ENCODE results near the gene PIP4K2A. TPM values are rescaled to one million over a fixed set of nuclear protein-coding genes. Genes with fewer than 3 reads are reported as not detected.

Gene PIP4K2A
- polyA plus RNA-seq, 1 donor: 34.0 TPM

GRCh38 chr10:22620140-22620857, 94.1 kb downstream of the PIP4K2A start:
- no peak for DNase-seq

GRCh38 chr10:22619101-22619500, 95.3 kb downstream of the PIP4K2A start:
- DNase-seq: no peak

- no peak for DNase-seq
Measured at GRCh38 chr10:22618078-22618785, 96.1 kb downstream of the PIP4K2A start.

GRCh38 chr10:22617516-22617915, 96.9 kb downstream of the PIP4K2A start:
- no peak for DNase-seq

GRCh38 chr10:22617051-22617450, 97.3 kb downstream of the PIP4K2A start:
- DNase-seq: no peak

- no peak for DNase-seq
Measured at GRCh38 chr10:22615819-22616499, 98.4 kb downstream of the PIP4K2A start.

- DNase-seq: no peak
Measured at GRCh38 chr10:22615101-22615500, 99.3 kb downstream of the PIP4K2A start.

- DNase-seq: no peak
Measured at GRCh38 chr10:22613011-22613410, 101.4 kb downstream of the PIP4K2A start.

- no peak for DNase-seq
Measured at GRCh38 chr10:22612318-22612717, 102.1 kb downstream of the PIP4K2A start.

- no peak for DNase-seq
Measured at GRCh38 chr10:22611425-22612115, 102.8 kb downstream of the PIP4K2A start.

GRCh38 chr10:22610610-22611009, 103.8 kb downstream of the PIP4K2A start:
- no peak for DNase-seq

- no peak for DNase-seq
Measured at GRCh38 chr10:22609719-22610465, 104.5 kb downstream of the PIP4K2A start.

GRCh38 chr10:22609251-22609650, 105.1 kb downstream of the PIP4K2A start:
- no peak for DNase-seq

- DNase-seq: no peak
Measured at GRCh38 chr10:22607261-22607660, 107.1 kb downstream of the PIP4K2A start.

- no peak for DNase-seq
Measured at GRCh38 chr10:22606164-22606614, 108.2 kb downstream of the PIP4K2A start.

GRCh38 chr10:22605168-22605567, 109.2 kb downstream of the PIP4K2A start:
- no peak for DNase-seq

GRCh38 chr10:22604344-22605126, 109.8 kb downstream of the PIP4K2A start:
- DNase-seq: no peak

- no peak for DNase-seq
Measured at GRCh38 chr10:22603581-22603980, 110.8 kb downstream of the PIP4K2A start.

GRCh38 chr10:22601618-22602017, 112.8 kb downstream of the PIP4K2A start:
- DNase-seq: no peak

GRCh38 chr10:22599636-22600228, 114.6 kb downstream of the PIP4K2A start:
- no peak for DNase-seq

All from left kidney (tissue), 2 donors.